Mesenchymal stem cell (in vitro differentiated cells and primary cell): Measurements from ENCODE around the gene UNKL.

Source experiments
- DNase-seq: peaks from one replicate; pipeline ENCODE4 v3.0.0-alpha.2; 2013
- H2AFZ ChIP-seq: one replicate; pipeline ENCODE4 v1.6.1; 2013; ENCODE audit warnings: low read depth, mild to moderate bottlenecking, control low read depth, inconsistent platforms, low read length, moderate library complexity
- H2AK5ac ChIP-seq: 2 replicates; pipeline ENCODE4 v1.6.1; 2013; ENCODE audit warnings: low read length, moderate library complexity, mild to moderate bottlenecking, inconsistent platforms; ENCODE audit not compliant: severe bottlenecking
- H2BK120ac ChIP-seq: one replicate; pipeline ENCODE4 v1.6.1; 2013; ENCODE audit warnings: low read depth, mild to moderate bottlenecking, inconsistent platforms, low read length, moderate library complexity
- H2BK12ac ChIP-seq, 2 experiments: one replicate each; pipeline ENCODE4 v1.6.1; 2013; ENCODE audit warnings: inconsistent platforms in 2 of 2, low read length in 2 of 2, mild to moderate bottlenecking in 2 of 2, moderate library complexity in 2 of 2, control low read depth in 1 of 2
- H2BK15ac ChIP-seq: one replicate; pipeline ENCODE4 v1.6.1; 2013; ENCODE audit warnings: mild to moderate bottlenecking, low read depth, inconsistent platforms; ENCODE audit not compliant: poor library complexity, severe bottlenecking
- H2BK5ac ChIP-seq: 2 replicates; pipeline ENCODE4 v1.6.1; 2013; ENCODE audit warnings: low read depth, mild to moderate bottlenecking, low read length, control low read depth, inconsistent platforms; ENCODE audit not compliant: poor library complexity, severe bottlenecking
- H3K14ac ChIP-seq, 2 experiments: one replicate each; pipeline ENCODE4 v1.6.1; 2013; ENCODE audit warnings: inconsistent platforms in 2 of 2, low read length in 2 of 2, control low read depth in 1 of 2, mild to moderate bottlenecking in 1 of 2, moderate library complexity in 1 of 2
- H3K18ac ChIP-seq, 2 experiments: one replicate each; pipeline ENCODE4 v1.6.1; 2013; ENCODE audit warnings: inconsistent platforms in 2 of 2, low read length in 2 of 2, control low read depth in 1 of 2, low read depth in 1 of 2, mild to moderate bottlenecking in 1 of 2
- H3K23ac ChIP-seq, 2 experiments: one replicate each; pipeline ENCODE4 v1.6.1; 2013; ENCODE audit warnings: inconsistent platforms in 2 of 2, low read length in 2 of 2, mild to moderate bottlenecking in 2 of 2, moderate library complexity in 2 of 2, control low read depth in 1 of 2
- H3K27ac ChIP-seq: 2 replicates; pipeline ENCODE4 v1.5.1; 2013; ENCODE audit warnings: mild to moderate bottlenecking, moderate library complexity, low read length, control low read depth, inconsistent platforms; ENCODE audit not compliant: poor library complexity, severe bottlenecking
- H3K27me3 ChIP-seq, 2 experiments: 2 replicates each; pipeline versions ENCODE4 v1.6.1 to v1.7.0; 2013; ENCODE audit warnings: low read length in 2 of 2, mild to moderate bottlenecking in 2 of 2, moderate library complexity in 2 of 2, control low read depth in 1 of 2, inconsistent platforms in 1 of 2; ENCODE audit not compliant: control insufficient read depth in 1 of 2, insufficient read depth in 1 of 2
- H3K36me3 ChIP-seq, 2 experiments: 2 replicates each; pipeline versions ENCODE4 v1.6.1 to v1.7.0; 2013; ENCODE audit warnings: low read length in 2 of 2, control low read depth in 1 of 2, inconsistent platforms in 1 of 2, low read depth in 1 of 2, mild to moderate bottlenecking in 1 of 2; ENCODE audit not compliant: insufficient read depth in 2 of 2, control insufficient read depth in 1 of 2
- H3K4ac ChIP-seq, 2 experiments: one replicate each; pipeline ENCODE4 v1.6.1; 2013; ENCODE audit warnings: inconsistent platforms in 2 of 2, low read length in 2 of 2, mild to moderate bottlenecking in 2 of 2, moderate library complexity in 2 of 2, control low read depth in 1 of 2, low read depth in 1 of 2
- H3K4me1 ChIP-seq: 2 replicates; pipeline ENCODE4 v1.6.1; 2013; ENCODE audit warnings: low read depth, low read length, control low read depth; ENCODE audit not compliant: control insufficient read depth, insufficient read depth
- H3K4me2 ChIP-seq: 2 replicates; pipeline ENCODE4 v1.6.1; 2013; ENCODE audit warnings: low read length, mild to moderate bottlenecking, inconsistent platforms; ENCODE audit not compliant: poor library complexity, severe bottlenecking
- H3K4me3 ChIP-seq, 2 experiments: 2 replicates each; pipeline versions ENCODE4 v1.5.1 to v1.7.0; 2013; ENCODE audit warnings: low read length in 2 of 2, mild to moderate bottlenecking in 2 of 2, control low read depth in 1 of 2, low read depth in 1 of 2; ENCODE audit not compliant: insufficient read depth in 1 of 2
- H3K79me1 ChIP-seq: replicated peaks from 2 replicates; pipeline ENCODE4 v1.6.1; 2013; ENCODE audit warnings: mild to moderate bottlenecking, control low read depth, low read length, inconsistent platforms; ENCODE audit not compliant: poor library complexity, severe bottlenecking
- H3K9ac ChIP-seq: 2 replicates; pipeline ENCODE4 v1.7.0; 2013; ENCODE audit warnings: mild to moderate bottlenecking, low read length, moderate library complexity
- H3K9me3 ChIP-seq: 2 replicates; pipeline ENCODE4 v1.7.0; 2013; ENCODE audit warnings: mild to moderate bottlenecking, low read length; ENCODE audit not compliant: control insufficient read depth
- H4K8ac ChIP-seq: one replicate; pipeline ENCODE4 v1.6.1; 2013; ENCODE audit warnings: inconsistent platforms, mild to moderate bottlenecking, low read length, moderate library complexity
- H4K91ac ChIP-seq: one replicate; pipeline ENCODE4 v1.6.1; 2013; ENCODE audit warnings: mild to moderate bottlenecking, low read length, inconsistent platforms
- WGBS: methylation state at CpG from one replicate; pipeline ENCODE4 v1.1.7; 2013; ENCODE audit warnings: mixed read lengths; 5-methylcytosine and 5-hydroxymethylcytosine counted together

The UNKL gene

GRCh38 chr16:1456951-1457350 lies 42.4 kb upstream of the UNKL start:
- peaks cover 78 to 90% of the 10 kb centered on the region in 2 experiments for H3K36me3 ChIP-seq
- no peak overlapping the region for H4K8ac ChIP-seq
- H3K4me2 ChIP-seq = no peak overlapping the region
- H3K4me1 ChIP-seq = peaks cover 3% of the 10 kb centered on the region
- no peak overlapping the region for H2BK12ac ChIP-seq
- 97% methylated on average over 16 of the region's 16 CpGs for WGBS
- no peak overlapping the region for H2BK120ac ChIP-seq
- no peak overlapping the region for H3K4me3 ChIP-seq
- no peaks in the 10 kb centered on the region for H3K9me3 ChIP-seq
- no peak overlapping the region for H3K4ac ChIP-seq
- no peak for DNase-seq
- no peak overlapping the region for H3K14ac ChIP-seq
- no peak overlapping the region for H3K9ac ChIP-seq
- H3K27ac ChIP-seq = no peak overlapping the region
- H2BK5ac ChIP-seq = no peak overlapping the region
- H4K91ac ChIP-seq = no peak overlapping the region
- H2AFZ ChIP-seq = no peak overlapping the region
- H2BK15ac ChIP-seq = no peak overlapping the region
- no peak overlapping the region for H2AK5ac ChIP-seq
- H3K23ac ChIP-seq = no peak overlapping the region
- H3K27me3 ChIP-seq = no peaks in the 10 kb centered on the region
- peaks cover 34% of the 10 kb centered on the region for H3K79me1 ChIP-seq
- no peak overlapping the region for H3K18ac ChIP-seq

- peaks cover 24% of the 10 kb centered on the region for H3K79me1 ChIP-seq
- no peak overlapping the region for H2BK12ac ChIP-seq
- no peak for DNase-seq
- H3K14ac ChIP-seq = no peak overlapping the region
- H2AK5ac ChIP-seq = no peak overlapping the region
- no peak overlapping the region for H4K8ac ChIP-seq
- no peaks in the 10 kb centered on the region for H3K27me3 ChIP-seq
- H3K27ac ChIP-seq = no peak overlapping the region
- H3K9ac ChIP-seq = no peak overlapping the region
- no peak overlapping the region for H3K4me2 ChIP-seq
- H2BK5ac ChIP-seq = no peak overlapping the region
- peaks cover 80 to 92% of the 10 kb centered on the region in 2 experiments for H3K36me3 ChIP-seq
- no peak overlapping the region for H3K4me3 ChIP-seq
- no peak overlapping the region for H4K91ac ChIP-seq
- H3K23ac ChIP-seq = no peak overlapping the region
- WGBS = 96% methylated on average over 41 of the region's 41 CpGs
- no peak overlapping the region for H2BK120ac ChIP-seq
- no peaks in the 10 kb centered on the region for H3K9me3 ChIP-seq
- no peak overlapping the region for H3K4ac ChIP-seq
- no peak overlapping the region for H3K18ac ChIP-seq
- no peak overlapping the region for H2BK15ac ChIP-seq
- peaks cover 5% of the 10 kb centered on the region for H3K4me1 ChIP-seq
- no peak overlapping the region for H2AFZ ChIP-seq
These were observed 41.0 kb upstream of the UNKL start for GRCh38 chr16:1455190-1456171.

- H2BK12ac ChIP-seq = no peak overlapping the region
- H2AK5ac ChIP-seq = no peak overlapping the region
- H2BK15ac ChIP-seq = no peak overlapping the region
- H3K27ac ChIP-seq = no peak overlapping the region
- H3K9me3 ChIP-seq = no peaks in the 10 kb centered on the region
- H3K79me1 ChIP-seq = peaks cover 19% of the 10 kb centered on the region
- no peak overlapping the region for H2AFZ ChIP-seq
- H3K4me1 ChIP-seq = peaks cover 5% of the 10 kb centered on the region
- no peak overlapping the region for H3K18ac ChIP-seq
- no peak overlapping the region for H4K8ac ChIP-seq
- no peak overlapping the region for H3K4me2 ChIP-seq
- H4K91ac ChIP-seq = no peak overlapping the region
- H2BK120ac ChIP-seq = no peak overlapping the region
- H3K27me3 ChIP-seq = no peaks in the 10 kb centered on the region
- H3K23ac ChIP-seq = no peak overlapping the region
- H3K4me3 ChIP-seq = no peak overlapping the region
- H2BK5ac ChIP-seq = no peak overlapping the region
- DNase-seq = no peak
- H3K4ac ChIP-seq = no peak overlapping the region
- H3K14ac ChIP-seq = no peak overlapping the region
- peaks cover 78 to 92% of the 10 kb centered on the region in 2 experiments for H3K36me3 ChIP-seq
- no peak overlapping the region for H3K9ac ChIP-seq
- 92% methylated on average over 17 of the region's 17 CpGs for WGBS
These were observed 40.1 kb upstream of the UNKL start for GRCh38 chr16:1454561-1454960.

GRCh38 chr16:1453316-1453715 lies 38.8 kb upstream of the UNKL start:
- no peak overlapping the region for H4K91ac ChIP-seq
- no peaks in the 10 kb centered on the region for H3K9me3 ChIP-seq
- H4K8ac ChIP-seq = no peak overlapping the region
- no peak for DNase-seq
- H3K18ac ChIP-seq = no peak overlapping the region
- H2BK5ac ChIP-seq = no peak overlapping the region
- 95% methylated on average over 19 of the region's 19 CpGs for WGBS
- H3K14ac ChIP-seq = no peak overlapping the region
- H2AK5ac ChIP-seq = no peak overlapping the region
- no peak overlapping the region for H2BK120ac ChIP-seq
- H3K4me1 ChIP-seq = peaks cover 2% of the 10 kb centered on the region
- no peak overlapping the region for H3K9ac ChIP-seq
- no peak overlapping the region for H2BK15ac ChIP-seq
- no peak overlapping the region for H3K23ac ChIP-seq
- no peak overlapping the region for H2AFZ ChIP-seq
- H3K27me3 ChIP-seq = no peaks in the 10 kb centered on the region
- H3K27ac ChIP-seq = no peak overlapping the region
- H3K79me1 ChIP-seq = peaks cover 17% of the 10 kb centered on the region
- H3K4me3 ChIP-seq = no peak overlapping the region
- peaks cover 81 to 95% of the 10 kb centered on the region in 2 experiments for H3K36me3 ChIP-seq
- H2BK12ac ChIP-seq = no peak overlapping the region
- H3K4me2 ChIP-seq = no peak overlapping the region
- H3K4ac ChIP-seq = no peak overlapping the region
